ENCODE measurements around the gene PYGO2. TPM values are rescaled to one million over a fixed set of nuclear protein-coding genes. Genes with fewer than 3 reads are reported as not detected.
A peak's percentile ranks its signal among the peaks of the same experiment; 100 is the strongest.

Gene PYGO2
- total RNA-seq, 1 experiment from 2014 or later, result 37.4 TPM

GRCh38 chr1:154943649-154944400, 17.8 kb downstream of the PYGO2 start:
- CTCF ChIA-PET, result interaction anchor here (0.5 to 2.1 kb wide), 45 partner anchors 11 to 397 kb away, joined by 3 to 14 read pairs (median 4); partner anchors contain the start of genes FLAD1, KCNN3, LENEP and PYGO2
- Mint-ChIP-seq H3K4me3 (no peak overlapping the region), H3K9me3 (no peaks in the 10 kb centered on the region), H3K27ac (peak overlapping the region; percentile 82), H3K27me3 (ENCODE audit: low read depth) (no peaks in the 10 kb centered on the region), H3K36me3 (no peaks in the 10 kb centered on the region), H3K4me1 (peaks cover 24% of the 10 kb centered on the region)
- TF ChIP-seq KAT7 (CRISPR knock-in tag; IDR thresholded peaks at IDR 0.05; ENCODE audit: borderline replicate concordance) (no peak), MXD4 (CRISPR knock-in tag; IDR thresholded peaks at IDR 0.05; ENCODE audit: borderline replicate concordance) (no peak), CTCF (IDR thresholded peaks at IDR 0.05) (peak; percentile 45)
- DNase-seq (ENCODE audit: low spot score) (peak; percentile 68), ATAC-seq (peak; percentile 81)
- POLR2A ChIA-PET, result interaction anchor here (0.5 to 1.3 kb wide), 4 partner anchors 12 to 333 kb away, joined by 3 to 7 read pairs (median 4); partner anchors contain the start of gene PBXIP1

GRCh38 chr1:154941333-154942013, 20.1 kb downstream of the PYGO2 start:
- peak; percentile 51 for DNase-seq (ENCODE audit: low spot score)
- H3K9me3 Mint-ChIP-seq, result no peaks in the 10 kb centered on the region
- no peak overlapping the region for H3K4me3 Mint-ChIP-seq
- no peak for ATAC-seq
- peaks cover under 1% of the 10 kb centered on the region; the same call in 1 of the 2 replicates for H3K27me3 Mint-ChIP-seq (ENCODE audit: low read depth)
- no peaks in the 10 kb centered on the region; the same call in 1 of the 2 replicates for H3K36me3 Mint-ChIP-seq
- H3K4me1 Mint-ChIP-seq, result peaks cover 33% of the 10 kb centered on the region
- no peak overlapping the region for H3K27ac Mint-ChIP-seq
- ChIA-PET POLR2A (no interaction called here), CTCF (interaction anchor here (0.8 to 1.5 kb wide), 6 partner anchors 15 to 382 kb away, joined by 3 to 4 read pairs (median 3); no protein-coding TSS in a partner anchor)
- TF ChIP-seq PREB (CRISPR knock-in tag; IDR thresholded peaks at IDR 0.05; ENCODE audit: borderline replicate concordance) (no peak), E2F4 (CRISPR knock-in tag; IDR thresholded peaks at IDR 0.05; ENCODE audit: borderline replicate concordance, low read depth) (no peak), STAT6 (CRISPR knock-in tag; conservative IDR thresholded peaks at IDR 0.05; ENCODE audit: low read depth) (no peak), CTCF (IDR thresholded peaks at IDR 0.05) (no peak), NFYB (CRISPR knock-in tag; conservative IDR thresholded peaks at IDR 0.05; ENCODE audit: low read depth) (no peak), ZNF138 (CRISPR knock-in tag; conservative IDR thresholded peaks at IDR 0.05) (no peak), ARID4B (CRISPR knock-in tag; IDR thresholded peaks at IDR 0.05; ENCODE audit: borderline replicate concordance) (no peak), ZNF512 (CRISPR knock-in tag; IDR thresholded peaks at IDR 0.05; ENCODE audit: borderline replicate concordance) (no peak), ZBTB43 (CRISPR knock-in tag; IDR thresholded peaks at IDR 0.05) (no peak), TP53 (CRISPR knock-in tag; IDR thresholded peaks at IDR 0.05) (no peak), NR1H2 (CRISPR knock-in tag; IDR thresholded peaks at IDR 0.05) (no peak)

Measured in WTC11 (cell line).